Endodermal cell (in vitro differentiated cells): ENCODE data around the gene TUBE1. TPM values are rescaled to one million over a fixed set of nuclear protein-coding genes. Genes with fewer than 3 reads are reported as not detected.

ENCODE experiments used
- DNase-seq: peaks from one replicate; pipeline ENCODE4 v3.0.0-alpha.2; 2017
- H3K27ac ChIP-seq: 2 replicates; pipeline ENCODE4 v1.5.1; 2013; ENCODE audit warnings: mild to moderate bottlenecking, low read depth, low read length, moderate library complexity
- H3K27me3 ChIP-seq: 2 replicates; pipeline ENCODE4 v1.6.1; 2013; ENCODE audit warnings: mild to moderate bottlenecking, low read length, moderate library complexity; ENCODE audit not compliant: insufficient read depth, control insufficient read depth, poor library complexity, severe bottlenecking
- H3K36me3 ChIP-seq: 2 replicates; pipeline ENCODE4 v1.7.0; 2013; ENCODE audit warnings: mild to moderate bottlenecking, low read length, moderate library complexity; ENCODE audit not compliant: control insufficient read depth, insufficient read depth
- H3K4me1 ChIP-seq: one replicate; pipeline ENCODE4 v1.7.0; 2013; ENCODE audit warnings: low read length; ENCODE audit not compliant: control insufficient read depth, insufficient read depth
- H3K4me3 ChIP-seq: 2 replicates; pipeline ENCODE4 v1.5.1; 2013; ENCODE audit warnings: mild to moderate bottlenecking, low read length, moderate library complexity
- H3K9ac ChIP-seq: 2 replicates; pipeline ENCODE4 v1.6.1; 2013; ENCODE audit warnings: mild to moderate bottlenecking, low read length, moderate library complexity; ENCODE audit not compliant: poor library complexity, severe bottlenecking; ENCODE audit errors: extremely low read depth
- H3K9me3 ChIP-seq: 2 replicates; pipeline ENCODE4 v1.6.1; 2013; ENCODE audit warnings: mild to moderate bottlenecking, low read length, moderate library complexity; ENCODE audit not compliant: control insufficient read depth
- H3K27ac Mint-ChIP-seq: 2 replicates; pipeline ENCODE4 v1.8.0; 2020; ENCODE audit warnings: mixed read lengths
- H3K27me3 Mint-ChIP-seq: 2 replicates; pipeline ENCODE4 v1.8.0; 2021; ENCODE audit warnings: mild to moderate bottlenecking, mixed read lengths; ENCODE audit not compliant: insufficient read depth
- H3K36me3 Mint-ChIP-seq: 2 replicates; pipeline ENCODE4 v1.8.0; 2020; ENCODE audit warnings: low read depth, mixed read lengths
- H3K4me1 Mint-ChIP-seq: 2 replicates; pipeline ENCODE4 v1.8.0; 2020; ENCODE audit warnings: mixed read lengths
- H3K4me3 Mint-ChIP-seq: 2 replicates; pipeline ENCODE4 v1.8.0; 2020; ENCODE audit warnings: mild to moderate bottlenecking, moderate library complexity, mixed read lengths
- H3K9me3 Mint-ChIP-seq: 2 replicates; pipeline ENCODE4 v1.8.0; 2020; ENCODE audit warnings: mild to moderate bottlenecking, mixed read lengths
- CTCF ChIP-seq: fragments of 200-600 bp; sonication (generic); conservative IDR thresholded peaks from 2 replicates; pipeline ENCODE4 v1.5.0; 2021; ENCODE audit warnings: antibody characterized with exemption, mild to moderate bottlenecking
- WGBS, 2 experiments: methylation state at CpG; one replicate each; pipeline versions ENCODE4 v1.1.5 to v1.1.7; 2013; ENCODE audit warnings: missing lambda C conversion rate in 2 of 2, mixed read lengths in 1 of 2; ENCODE audit not compliant: insufficient coverage in 1 of 2, insufficient read length in 1 of 2; 5-methylcytosine and 5-hydroxymethylcytosine counted together
- total RNA-seq, 2 donors: library from RNA; stranded (reverse); fragmentation: NEBNext Ultra II Directional in 1 of 2; extraction: Animal tissue kit (Norgen Biotek cat#: 25700) in 1 of 2; gene quantifications; 2 replicates in 1 of 2; 3 replicates in 1 of 2; pipeline ENCODE4 v1.2.1, GENCODE V29; 2021

The TUBE1 gene
- total RNA-seq, 2 donors from 2014 or later: 27.7 to 40.2 TPM

- H3K27ac ChIP-seq: no peak overlapping the region
- no peaks in the 10 kb centered on the region for H3K9me3 Mint-ChIP-seq
- no peaks in the 10 kb centered on the region for H3K9me3 ChIP-seq
- peaks cover 6% of the 10 kb centered on the region for H3K4me1 Mint-ChIP-seq
- no peaks in the 10 kb centered on the region for H3K4me1 ChIP-seq
- WGBS, 2 experiments: 76 to 88% methylated on average over 3 to 6 of the region's 6 CpGs
- no peak overlapping the region for H3K27ac Mint-ChIP-seq
- TF ChIP-seq CTCF: no peak
- H3K4me3 Mint-ChIP-seq: no peak overlapping the region
- no peak overlapping the region for H3K4me3 ChIP-seq
- no peaks in the 10 kb centered on the region for H3K36me3 ChIP-seq
- H3K9ac ChIP-seq: no peak overlapping the region
- no peak for DNase-seq
- no peaks in the 10 kb centered on the region for H3K36me3 Mint-ChIP-seq
- peaks cover 31% of the 10 kb centered on the region for H3K27me3 Mint-ChIP-seq
- H3K27me3 ChIP-seq: peaks cover 41% of the 10 kb centered on the region
Measured at GRCh38 chr6:112032728-112033127, 54.6 kb downstream of the TUBE1 start.

GRCh38 chr6:112031960-112032359 is 55.3 kb downstream of the TUBE1 start:
- Histone ChIP-seq H3K9ac (no peak overlapping the region), H3K4me3 (no peak overlapping the region), H3K4me1 (no peaks in the 10 kb centered on the region), H3K27me3 (peaks cover 41% of the 10 kb centered on the region), H3K27ac (no peak overlapping the region), H3K36me3 (no peaks in the 10 kb centered on the region), H3K9me3 (no peaks in the 10 kb centered on the region)
- peaks cover 11% of the 10 kb centered on the region for H3K4me1 Mint-ChIP-seq
- WGBS, 2 experiments: 93 to 100% methylated on average over 4 to 6 of the region's 6 CpGs
- H3K27ac Mint-ChIP-seq: no peak overlapping the region
- H3K4me3 Mint-ChIP-seq: no peak overlapping the region
- TF ChIP-seq CTCF: no peak
- no peak for DNase-seq
- peaks cover 31% of the 10 kb centered on the region for H3K27me3 Mint-ChIP-seq
- H3K9me3 Mint-ChIP-seq: no peaks in the 10 kb centered on the region
- H3K36me3 Mint-ChIP-seq: no peaks in the 10 kb centered on the region

GRCh38 chr6:112030961-112031660 is 56.2 kb downstream of the TUBE1 start:
- Histone ChIP-seq H3K27me3 (peaks cover 44% of the 10 kb centered on the region), H3K4me3 (no peak overlapping the region), H3K9me3 (no peaks in the 10 kb centered on the region), H3K36me3 (no peaks in the 10 kb centered on the region), H3K27ac (no peak overlapping the region), H3K9ac (no peak overlapping the region), H3K4me1 (no peaks in the 10 kb centered on the region)
- no peaks in the 10 kb centered on the region for H3K36me3 Mint-ChIP-seq
- no peak overlapping the region for H3K4me3 Mint-ChIP-seq
- no peak for DNase-seq
- H3K4me1 Mint-ChIP-seq: peaks cover 13% of the 10 kb centered on the region
- 92 to 100% methylated on average over 2 to 3 of the region's 3 CpGs for WGBS, 2 experiments
- no peak for TF ChIP-seq CTCF
- H3K27ac Mint-ChIP-seq: no peak overlapping the region
- no peaks in the 10 kb centered on the region for H3K9me3 Mint-ChIP-seq
- peaks cover 35% of the 10 kb centered on the region for H3K27me3 Mint-ChIP-seq
